Stimulated activated CD4-positive, alpha-beta T cell treated with anti-CD3 and anti-CD28 coated beads, Interleukin-4, amount 100 ng/mL, for 24 hours (primary cell): Measurements from ENCODE around the gene PANK1.

Experiments
- DNase-seq: peaks from one replicate; pipeline ENCODE4 v3.0.0-alpha.2; 2020

Gene PANK1

DNA sequence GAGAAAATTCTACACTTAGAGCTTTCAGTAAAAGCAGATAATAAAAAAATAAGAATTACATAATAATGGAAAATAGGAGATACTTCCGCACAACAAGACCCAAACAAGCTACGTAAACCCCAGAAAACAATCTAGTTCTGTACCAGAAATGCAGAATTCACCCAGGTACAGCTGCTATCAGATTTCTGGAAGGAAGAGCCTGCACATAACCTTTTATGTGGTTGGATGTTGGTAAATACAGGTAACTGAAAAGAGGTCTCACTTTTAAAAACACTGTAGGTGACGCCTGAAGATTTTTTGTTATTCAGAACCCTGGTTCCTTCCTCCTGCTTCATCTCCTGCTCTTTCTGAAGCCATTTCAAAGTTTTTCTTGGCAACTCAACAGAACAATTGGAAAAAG lies 29.9 kb downstream of the PANK1 start:
- no peak for DNase-seq

- no peak for DNase-seq
Observed at GRCh38 chr10:89613582-89613981, 31.5 kb downstream of the PANK1 start.

- no peak for DNase-seq
Observed at GRCh38 chr10:89611282-89611681, 33.8 kb downstream of the PANK1 start.

DNA sequence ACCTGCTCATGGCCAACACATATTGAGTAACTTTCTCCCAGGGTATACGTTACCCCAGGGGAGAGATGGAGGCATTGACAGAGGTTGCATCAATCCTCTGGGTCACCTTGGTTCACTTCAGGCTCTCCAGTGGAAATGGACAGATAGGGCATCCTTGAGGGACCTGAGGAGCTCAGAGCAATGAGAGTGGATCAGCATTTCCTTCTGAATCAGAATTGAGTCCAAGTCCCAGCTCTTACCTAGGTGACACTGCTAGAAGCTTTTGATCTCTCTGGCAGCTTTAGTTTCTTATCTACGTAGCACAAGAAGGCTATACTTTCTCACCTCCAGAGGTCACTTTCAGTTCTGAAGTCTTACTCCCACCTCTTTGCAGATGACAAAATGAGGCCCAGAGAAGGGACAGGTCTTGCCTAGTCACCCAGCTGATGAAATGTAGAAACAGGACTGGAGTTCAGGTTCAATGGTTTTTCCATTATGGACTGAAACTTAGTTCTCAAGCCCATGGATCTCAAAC lies 35.2 kb downstream of the PANK1 start:
- DNase-seq, result no peak

DNA sequence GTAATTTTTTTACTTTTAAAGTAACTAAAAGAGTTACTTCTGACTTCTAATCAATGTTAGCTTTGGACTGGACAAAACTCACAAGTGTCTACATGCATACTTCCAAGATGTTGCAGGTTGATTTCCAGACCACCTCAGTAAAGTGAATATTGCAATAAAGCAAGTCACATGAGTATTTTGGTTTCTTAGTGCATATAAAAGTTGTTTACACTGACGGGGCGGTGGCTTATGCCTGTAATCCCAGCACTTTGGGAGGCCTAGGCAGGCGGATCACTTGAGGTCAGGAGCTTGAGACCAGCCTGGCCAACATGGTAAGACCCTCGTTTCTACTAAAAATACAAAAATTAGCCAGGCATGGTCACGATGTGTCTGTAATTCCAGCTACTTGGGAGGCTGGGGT lies 40.8 kb downstream of the PANK1 start:
- no peak for DNase-seq

DNA sequence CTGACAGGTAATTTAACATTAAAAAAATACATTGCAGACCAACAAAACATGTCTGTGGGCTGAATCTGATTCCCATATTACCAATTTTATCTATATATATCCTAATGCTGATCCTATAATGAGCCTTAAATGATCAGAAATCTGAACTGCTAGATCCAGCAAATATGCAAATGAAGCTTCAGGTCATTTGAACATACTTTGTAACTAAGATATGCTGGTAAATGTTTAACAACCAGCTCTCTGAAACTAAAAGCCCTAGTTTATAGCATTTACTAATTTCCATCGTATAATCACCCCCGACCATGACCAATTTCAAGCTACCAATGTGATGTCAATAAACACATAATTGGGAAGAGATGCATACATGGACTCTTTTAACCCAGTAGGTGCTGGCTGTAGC lies 42.1 kb downstream of the PANK1 start:
- no peak for DNase-seq

- DNase-seq, result no peak
Observed at GRCh38 chr10:89601728-89602361, 43.2 kb downstream of the PANK1 start.

DNA sequence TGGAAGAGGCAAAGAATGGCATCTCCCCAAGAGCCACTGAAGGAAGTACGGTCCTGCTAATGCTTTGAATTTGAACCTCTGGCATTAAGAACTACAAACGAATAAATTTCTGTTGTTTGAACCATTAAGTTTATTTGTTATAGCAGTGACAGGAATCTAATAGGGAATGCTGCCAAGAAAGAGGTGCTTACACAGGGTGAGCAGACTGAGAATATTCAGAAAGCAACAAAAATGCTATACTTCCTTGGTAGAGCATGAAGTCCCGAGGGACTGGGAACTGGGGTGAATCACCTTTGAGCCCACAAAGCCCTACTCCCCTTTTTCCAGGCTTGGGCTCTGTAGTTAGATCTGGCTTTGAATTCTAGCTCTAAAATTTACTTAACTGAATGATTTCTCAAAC lies 45.0 kb downstream of the PANK1 start:
- no peak for DNase-seq

DNA sequence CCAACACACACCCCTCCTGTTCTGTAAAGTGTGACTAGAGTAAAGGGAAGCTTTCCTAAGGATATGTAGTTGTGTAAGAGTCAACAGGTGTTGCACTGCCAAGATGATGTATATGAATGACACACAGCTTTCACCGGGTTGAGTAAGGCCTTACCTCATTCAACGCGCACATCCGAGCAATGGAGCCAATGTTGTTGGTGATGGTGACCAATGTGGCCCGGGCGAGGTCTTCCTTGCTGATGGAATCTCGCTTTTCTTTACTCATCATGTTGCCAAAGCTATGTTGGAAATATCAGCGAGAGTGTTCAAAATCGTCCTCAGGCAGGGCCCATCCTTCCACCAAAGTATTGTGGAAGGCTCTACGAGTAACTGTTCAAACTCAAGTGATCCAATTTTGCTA lies 52.0 kb downstream of the PANK1 start:
- no peak for DNase-seq

- no peak for DNase-seq
Observed at GRCh38 chr10:89592539-89592938, 52.5 kb downstream of the PANK1 start.

DNA sequence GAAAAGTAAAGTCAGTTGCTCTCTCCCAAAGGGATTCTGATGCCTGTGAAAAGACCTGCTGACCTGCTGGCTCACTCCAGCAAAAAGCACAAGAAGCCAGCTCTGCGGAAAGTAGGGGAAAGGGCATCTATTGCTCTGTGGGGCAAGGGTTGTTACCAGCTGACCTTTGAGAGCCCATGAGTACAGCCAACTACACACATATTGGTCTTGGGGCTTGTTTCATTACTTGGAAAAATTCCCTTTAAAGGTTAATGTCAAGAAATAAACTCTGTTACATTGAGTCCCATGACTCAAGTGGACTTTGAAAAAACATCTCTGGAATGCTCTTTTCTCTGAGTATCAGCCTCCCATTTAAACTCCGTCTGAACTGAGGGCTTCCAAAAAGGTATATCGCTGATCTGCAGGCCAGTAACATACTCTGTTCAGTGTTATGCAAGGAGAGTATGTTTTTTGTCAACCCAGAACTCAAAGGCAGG lies 53.2 kb downstream of the PANK1 start:
- no peak for DNase-seq

DNA sequence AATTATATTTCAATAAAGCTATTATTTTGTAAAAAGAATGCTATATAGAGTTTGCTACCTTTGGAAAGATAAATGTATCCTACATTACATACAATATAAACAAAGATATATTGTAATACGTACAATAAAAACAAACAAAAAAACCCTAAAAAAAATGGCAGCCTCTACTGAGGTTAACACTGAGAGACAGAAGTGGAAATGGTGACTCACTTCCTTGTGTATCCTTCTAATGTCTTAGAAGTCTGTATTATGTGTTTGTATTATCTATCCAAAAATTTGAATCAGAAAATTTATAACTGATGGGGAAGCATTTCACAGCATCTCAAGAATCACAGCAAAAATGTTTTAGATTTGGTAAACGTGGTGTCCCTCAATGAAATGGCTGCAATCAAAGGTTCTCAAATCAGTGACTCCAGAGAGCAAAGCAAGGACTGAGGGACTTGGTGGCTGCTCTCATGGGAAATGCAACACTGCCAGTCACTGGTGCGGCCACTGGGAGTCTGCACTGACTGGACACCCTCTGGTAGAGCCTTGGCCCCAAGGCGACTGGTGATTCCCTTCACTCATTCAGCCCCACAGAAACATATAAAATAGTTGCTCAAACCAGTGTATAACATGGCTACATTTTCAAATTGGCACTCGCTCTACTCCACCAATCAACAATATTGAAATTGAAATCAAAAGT lies 53.8 kb downstream of the PANK1 start:
- no peak for DNase-seq

- DNase-seq, result no peak
Observed at GRCh38 chr10:89590326-89590725, 54.7 kb downstream of the PANK1 start.

- no peak for DNase-seq
Observed at GRCh38 chr10:89589101-89589720, 55.8 kb downstream of the PANK1 start.

DNA sequence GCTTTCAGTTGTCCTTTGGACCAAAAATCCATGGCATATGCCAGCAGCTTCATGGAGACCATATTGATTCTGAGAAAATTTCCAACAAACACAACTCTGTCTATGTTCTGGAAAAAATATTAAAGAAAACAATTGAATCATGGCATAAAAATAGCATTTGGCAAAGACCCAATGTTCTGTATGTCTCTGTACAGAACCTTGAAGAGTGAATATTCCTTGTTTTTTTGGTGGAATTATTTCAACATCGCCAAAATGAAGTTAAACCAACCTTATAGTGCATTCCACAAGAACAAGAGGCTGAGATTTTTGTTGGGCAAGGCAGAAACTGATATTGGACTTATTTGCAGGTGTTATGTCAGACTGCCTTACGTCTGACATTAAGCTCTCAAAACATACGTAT lies 56.4 kb downstream of the PANK1 start:
- no peak for DNase-seq

DNA sequence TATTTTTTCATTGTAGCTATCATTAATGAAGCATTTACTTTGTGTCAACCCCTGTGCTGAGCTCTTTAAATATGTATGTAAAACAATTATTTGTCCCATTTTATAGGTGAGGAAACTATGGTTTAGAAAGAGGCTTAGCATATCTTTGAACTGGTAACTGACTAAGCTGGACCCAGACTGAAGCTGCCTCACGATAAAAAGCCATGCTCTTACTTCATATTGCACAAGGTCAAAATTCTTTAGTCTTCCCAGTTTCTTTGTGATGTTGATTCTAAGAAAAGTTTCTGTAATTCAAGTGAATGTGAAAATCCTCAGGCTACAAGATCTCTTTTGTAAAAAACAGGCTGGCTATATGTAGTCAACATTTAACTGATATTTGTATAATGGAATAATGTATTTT lies 63.0 kb downstream of the PANK1 start:
- DNase-seq, result no peak

- no peak for DNase-seq
Observed at GRCh38 chr10:89580243-89580642, 64.8 kb downstream of the PANK1 start.

GRCh38 chr10:89576696-89577095 lies 68.3 kb downstream of the PANK1 start:
- no peak for DNase-seq

- DNase-seq, result no peak
Observed at GRCh38 chr10:89576022-89576421, 69.0 kb downstream of the PANK1 start.

DNA sequence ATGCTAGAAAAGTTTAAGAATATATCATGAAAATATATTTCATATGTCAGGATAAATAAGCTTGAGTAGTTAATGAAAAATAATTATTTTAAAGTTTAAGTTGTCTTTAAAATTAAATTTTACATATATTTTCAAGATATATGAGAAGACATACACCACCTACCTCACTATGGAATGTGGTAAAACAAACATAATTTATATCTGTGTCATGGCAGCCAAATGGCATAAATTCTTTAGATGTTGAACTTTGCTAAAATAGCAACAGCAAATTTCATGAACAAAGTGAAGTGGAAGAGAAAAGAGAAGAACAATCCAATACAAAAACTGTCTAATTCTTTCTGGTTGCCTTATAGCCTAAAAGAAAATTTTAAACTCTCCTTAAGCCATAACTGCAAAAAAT lies 70.0 kb downstream of the PANK1 start:
- DNase-seq, result no peak

GRCh38 chr10:89574368-89574767 lies 70.7 kb downstream of the PANK1 start:
- DNase-seq, result no peak

- no peak for DNase-seq
Observed at GRCh38 chr10:89567576-89568245, 77.3 kb downstream of the PANK1 start.

DNA sequence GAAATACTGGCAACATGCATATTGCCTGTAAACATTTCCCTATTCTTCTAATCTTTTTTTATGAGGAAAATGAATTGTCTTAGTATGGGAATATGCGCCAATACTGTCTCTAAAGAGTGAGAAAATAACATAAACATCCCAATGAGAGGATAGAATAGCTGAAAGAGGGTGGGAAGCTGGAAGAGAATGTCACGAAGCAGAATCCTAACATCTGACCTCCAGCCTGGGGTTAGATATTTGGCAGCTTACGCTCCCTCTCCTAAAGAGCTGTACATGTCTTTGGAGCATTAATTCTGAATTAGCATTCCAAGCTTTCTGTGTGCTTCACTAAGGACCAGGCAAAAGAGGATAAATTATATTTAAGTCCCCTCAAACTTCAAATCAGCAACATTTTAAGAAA lies 78.0 kb downstream of the PANK1 start:
- no peak for DNase-seq
